NOMO-1 treated with dmso at 0.1 percent for 144 hours (cell line): ENCODE data around the gene MMS22L.
"Not testable (repeated sequence)": the region's sequence is repeated elsewhere in the genome, so short reads cannot be mapped to it uniquely, and the experiment has no call there.

ENCODE experiments used
- DNase-seq: peaks from one replicate; lab custom pipeline; 2025; ENCODE audit not compliant: unreplicated experiment; lab: John Stamatoyannopoulos, UW

MMS22L gene

GRCh38 chr6:97246842-97247241 is 36.2 kb downstream of the MMS22L start:
- DNase-seq: no peak

DNA sequence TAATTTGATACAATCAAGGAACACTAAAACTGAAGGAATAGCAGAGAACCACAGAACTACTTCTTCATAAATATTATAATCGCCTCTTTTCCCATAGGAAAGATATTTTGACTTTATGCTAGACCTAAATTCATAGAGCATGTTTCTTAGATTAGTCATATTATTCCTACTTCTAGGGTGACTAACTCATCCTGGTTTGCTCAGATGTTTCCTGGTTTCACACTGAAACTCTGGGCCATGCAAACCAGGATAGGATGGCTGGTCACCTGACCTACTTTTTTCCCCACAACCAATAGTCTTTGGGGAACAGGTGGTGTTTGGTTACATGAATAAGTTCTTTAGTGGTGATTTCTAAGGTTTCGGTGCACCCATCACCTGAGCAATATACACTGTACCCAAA is 42.8 kb downstream of the MMS22L start:
- DNase-seq: no peak

DNA sequence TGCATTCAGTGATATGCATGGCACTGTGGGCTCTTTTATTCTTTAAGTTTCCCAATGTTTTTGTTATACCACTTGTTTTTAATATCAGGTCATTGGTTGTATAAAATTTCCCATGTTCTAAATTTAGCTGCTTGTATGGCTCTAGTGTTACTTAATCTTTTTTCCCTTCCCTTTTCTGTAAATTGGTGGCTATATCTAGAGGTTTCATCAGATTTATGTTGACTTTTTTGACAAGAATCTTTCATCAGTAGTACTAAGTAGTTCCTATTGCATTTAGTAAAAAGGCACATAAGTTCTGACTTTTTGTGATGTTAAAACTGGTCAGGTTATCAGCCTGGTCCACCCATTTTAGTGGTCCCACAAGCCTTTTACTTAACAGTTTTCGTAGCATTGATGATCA is 51.1 kb downstream of the MMS22L start:
- peak; percentile 7 for DNase-seq

- no peak for DNase-seq
Observed at GRCh38 chr6:97222903-97223302, 60.1 kb downstream of the MMS22L start.

DNA sequence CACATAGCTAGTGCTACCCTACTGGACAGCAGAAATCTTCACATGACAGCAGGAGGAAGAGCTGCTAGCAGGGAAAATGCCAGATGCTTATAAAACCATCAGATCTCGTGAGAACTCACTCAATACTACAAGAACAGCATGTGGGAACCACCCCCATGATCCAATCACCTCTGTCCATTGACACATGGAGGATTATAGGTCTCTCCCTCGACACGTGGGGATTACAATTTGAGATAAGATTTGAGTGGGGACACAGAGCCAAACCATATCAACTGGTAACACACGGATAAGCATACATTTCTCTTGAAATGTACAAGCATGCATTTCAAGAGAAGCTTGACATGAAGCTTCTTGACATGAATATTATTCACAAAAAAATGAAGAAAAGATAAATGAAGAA is 64.1 kb downstream of the MMS22L start:
- no peak for DNase-seq

DNA sequence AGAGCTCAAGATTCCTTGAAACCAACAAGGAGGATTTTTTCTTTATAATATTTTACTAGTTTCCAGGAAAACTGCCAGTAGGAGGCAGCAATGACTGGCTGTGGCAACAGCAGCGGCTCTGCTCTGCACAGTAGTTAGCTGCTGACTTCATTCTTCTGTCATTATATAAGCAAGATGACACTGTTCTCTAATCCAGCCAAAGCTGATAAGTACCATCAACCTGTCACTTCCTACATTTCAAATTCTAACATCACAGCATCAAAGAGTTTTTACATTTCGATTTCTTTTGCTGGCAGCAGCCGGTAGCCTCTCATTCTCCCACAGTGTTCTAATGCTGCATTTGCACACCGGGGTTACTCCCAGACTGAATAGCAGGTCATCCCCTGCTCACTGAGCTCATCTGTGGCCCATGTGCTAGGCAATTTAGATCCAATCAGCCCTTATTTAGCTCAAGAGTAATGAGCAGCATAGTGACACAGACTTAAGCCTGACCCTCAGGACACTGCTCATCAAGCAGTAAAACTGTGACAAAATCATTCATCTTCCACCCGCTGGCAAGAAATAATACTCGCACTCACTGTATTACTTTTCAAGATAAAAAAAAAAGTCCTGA is 67.8 kb downstream of the MMS22L start:
- DNase-seq: no peak

DNA sequence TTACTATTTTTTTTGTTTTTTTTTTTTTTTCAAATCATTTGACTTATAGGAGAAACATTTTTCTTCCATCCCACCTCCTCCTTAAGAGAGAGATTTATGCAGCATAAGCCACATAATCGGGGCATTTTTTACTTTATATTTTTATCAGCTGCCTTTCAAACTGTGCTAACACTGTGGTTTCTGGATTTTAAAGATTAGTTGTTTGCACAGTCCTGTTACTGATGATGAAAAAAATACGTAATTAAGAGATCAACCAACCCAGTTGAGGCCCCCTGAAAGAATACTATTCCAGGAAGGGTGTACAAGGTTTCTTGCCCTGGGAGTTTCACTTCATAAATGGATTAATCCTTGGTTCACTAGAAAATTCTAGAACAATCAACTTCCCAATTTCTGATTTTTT is 68.3 kb downstream of the MMS22L start:
- DNase-seq: no peak

- DNase-seq: no peak
Observed at GRCh38 chr6:97207383-97207782, 75.6 kb downstream of the MMS22L start.

DNA sequence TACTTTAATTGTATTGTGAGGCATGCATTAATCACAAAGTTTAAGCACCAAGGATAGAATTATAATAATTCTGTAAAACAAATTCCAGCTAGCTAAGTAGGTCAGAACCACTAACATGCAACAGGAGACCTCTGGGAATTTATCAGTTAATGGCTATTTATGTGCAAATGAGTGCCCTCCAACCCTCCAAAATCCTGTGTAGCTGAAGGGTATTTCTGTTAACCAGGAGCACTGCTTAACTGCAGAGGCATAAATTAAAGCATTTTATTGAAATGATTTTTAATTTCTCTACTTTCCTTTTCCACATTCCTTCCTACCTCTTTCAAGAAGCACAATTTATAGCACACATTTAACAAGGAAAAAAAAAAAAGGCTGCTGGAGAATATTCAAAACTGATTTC is 77.0 kb downstream of the MMS22L start:
- no peak for DNase-seq

DNA sequence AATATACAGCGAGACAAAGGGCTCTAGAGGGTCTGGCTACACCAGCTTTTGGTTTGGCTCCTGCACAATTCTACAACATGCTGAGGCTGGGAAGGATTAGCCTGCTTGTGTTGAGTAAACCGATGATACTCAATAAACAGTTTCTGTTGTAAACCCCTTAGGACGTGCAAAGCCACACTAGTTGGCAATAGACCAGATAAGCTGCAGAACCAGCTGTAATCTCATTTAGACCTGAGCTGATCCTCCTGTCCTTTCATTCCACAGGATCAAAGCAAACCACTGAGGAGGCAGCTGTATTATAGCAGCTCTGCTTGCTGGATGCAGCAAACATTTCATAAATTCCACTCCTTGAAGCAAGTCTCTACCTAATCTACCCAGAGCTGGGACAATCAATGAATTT is 79.7 kb downstream of the MMS22L start:
- DNase-seq: no peak

DNA sequence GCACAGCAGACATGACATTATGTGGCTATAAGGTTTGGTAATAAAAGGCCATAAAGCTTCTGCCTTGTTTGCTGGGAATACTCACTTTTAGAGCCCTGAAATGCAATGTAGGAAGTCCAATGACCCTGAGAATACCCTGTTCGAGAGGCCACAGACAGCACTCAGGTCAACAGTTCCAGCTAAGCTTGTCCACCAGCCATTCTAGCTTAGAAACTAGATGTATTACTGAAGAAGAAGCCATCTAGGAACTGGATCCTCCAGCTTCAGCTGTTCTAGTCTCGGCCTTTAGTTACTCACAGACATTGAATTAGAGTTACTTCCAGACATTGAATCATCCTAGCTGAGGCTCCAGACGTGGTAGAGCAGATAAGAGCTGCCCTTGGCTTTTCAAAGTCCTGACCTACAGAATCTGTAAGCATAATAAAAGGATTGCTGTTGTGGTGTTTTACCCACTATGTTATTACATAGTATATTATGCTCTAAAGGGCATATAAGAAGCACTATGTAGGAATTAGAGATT is 84.9 kb downstream of the MMS22L start:
- no peak for DNase-seq

- no peak for DNase-seq
Observed at GRCh38 chr6:97195117-97195516, 87.9 kb downstream of the MMS22L start.

- DNase-seq: no peak
Observed at GRCh38 chr6:97189767-97190166, 93.2 kb downstream of the MMS22L start.

GRCh38 chr6:97187951-97188350 is 95.1 kb downstream of the MMS22L start:
- no peak for DNase-seq

GRCh38 chr6:97186416-97186999 is 96.5 kb downstream of the MMS22L start:
- no peak for DNase-seq

GRCh38 chr6:97177905-97178304 is 105.1 kb downstream of the MMS22L start:
- DNase-seq: no peak

DNA sequence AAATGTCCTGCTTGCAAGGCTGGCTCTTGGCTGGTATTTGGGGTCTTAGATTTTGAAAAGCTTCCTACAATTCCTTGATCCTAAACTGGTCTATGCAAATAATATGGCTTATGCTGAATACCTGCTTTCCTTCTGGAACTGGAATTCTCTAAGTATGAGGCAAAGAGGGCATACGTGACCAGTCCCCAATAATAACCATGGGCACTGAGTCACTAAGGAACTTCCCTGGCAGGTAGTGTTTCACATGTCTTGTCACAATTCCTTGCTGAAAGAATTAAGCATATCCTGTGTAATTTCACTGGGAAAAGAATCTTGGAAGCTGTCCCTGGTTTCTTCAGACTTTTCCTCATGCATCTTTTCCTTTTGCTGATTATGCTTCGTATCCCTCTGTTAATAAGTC is 106.5 kb downstream of the MMS22L start:
- DNase-seq: no peak

- no peak for DNase-seq
Observed at GRCh38 chr6:97175806-97176205, 107.2 kb downstream of the MMS22L start.

GRCh38 chr6:97174471-97174870 is 108.5 kb downstream of the MMS22L start:
- no peak for DNase-seq

GRCh38 chr6:97160280-97160679 is 122.7 kb downstream of the MMS22L start:
- DNase-seq: no peak

GRCh38 chr6:97155447-97155846 is 127.6 kb downstream of the MMS22L start:
- DNase-seq: not testable (repeated sequence)

GRCh38 chr6:97154015-97154414 is 129.0 kb downstream of the MMS22L start:
- DNase-seq: no peak

GRCh38 chr6:97151601-97152000 is 131.4 kb downstream of the MMS22L start:
- DNase-seq: no peak
